AG10803 (cell line): ENCODE results near the gene TBC1D14.
A peak's percentile ranks its signal among the peaks of the same experiment; 100 is the strongest.

Experiments
- DNase-seq: peaks from one replicate; pipeline ENCODE4 v3.0.0; 2010; ENCODE audit warnings: low read depth
- H3K4me3 ChIP-seq: 2 replicates; pipeline ENCODE4 v1.5.1; 2011; ENCODE audit warnings: mild to moderate bottlenecking, low read length, control low read depth
- TF ChIP-seq, protein P1 (sequence below): conservative IDR thresholded peaks from 2 replicates; pipeline ENCODE4 v1.5.1; 2011; ENCODE audit warnings: mild to moderate bottlenecking, low read length, control low read depth, inconsistent platforms

Gene TBC1D14

DNA sequence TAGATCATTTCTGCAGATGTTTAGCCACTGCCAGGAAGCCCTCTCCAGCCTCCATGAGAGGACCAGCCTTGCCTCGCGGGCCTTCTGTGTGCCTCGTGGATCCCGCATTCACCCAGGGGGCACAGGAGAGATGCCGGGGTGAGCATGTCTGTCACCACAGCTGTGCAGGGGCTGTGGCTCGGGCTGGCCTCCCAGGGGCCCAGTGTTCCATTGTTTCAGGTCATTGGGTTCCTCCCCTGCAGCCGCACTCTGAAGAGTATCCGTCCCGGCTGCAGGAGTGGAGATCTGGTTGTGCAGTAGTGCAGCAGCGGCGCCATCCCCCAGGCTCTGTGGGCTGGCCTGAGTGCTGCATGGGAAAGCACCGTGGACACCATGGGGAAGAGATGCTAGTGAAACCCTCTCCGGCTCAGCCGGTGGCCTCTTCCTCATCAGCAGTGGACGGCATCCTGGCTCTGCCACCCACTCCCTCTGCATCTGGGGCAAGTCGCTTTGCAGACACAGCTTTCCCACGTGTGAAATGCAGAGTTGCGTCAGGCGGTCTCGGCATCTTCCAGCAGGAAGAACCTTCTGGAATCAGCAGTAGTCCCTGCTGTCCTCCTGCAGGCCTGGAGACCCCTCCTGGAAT is 29.1 kb downstream of the TBC1D14 start:
- TF ChIP-seq, protein P1, sequence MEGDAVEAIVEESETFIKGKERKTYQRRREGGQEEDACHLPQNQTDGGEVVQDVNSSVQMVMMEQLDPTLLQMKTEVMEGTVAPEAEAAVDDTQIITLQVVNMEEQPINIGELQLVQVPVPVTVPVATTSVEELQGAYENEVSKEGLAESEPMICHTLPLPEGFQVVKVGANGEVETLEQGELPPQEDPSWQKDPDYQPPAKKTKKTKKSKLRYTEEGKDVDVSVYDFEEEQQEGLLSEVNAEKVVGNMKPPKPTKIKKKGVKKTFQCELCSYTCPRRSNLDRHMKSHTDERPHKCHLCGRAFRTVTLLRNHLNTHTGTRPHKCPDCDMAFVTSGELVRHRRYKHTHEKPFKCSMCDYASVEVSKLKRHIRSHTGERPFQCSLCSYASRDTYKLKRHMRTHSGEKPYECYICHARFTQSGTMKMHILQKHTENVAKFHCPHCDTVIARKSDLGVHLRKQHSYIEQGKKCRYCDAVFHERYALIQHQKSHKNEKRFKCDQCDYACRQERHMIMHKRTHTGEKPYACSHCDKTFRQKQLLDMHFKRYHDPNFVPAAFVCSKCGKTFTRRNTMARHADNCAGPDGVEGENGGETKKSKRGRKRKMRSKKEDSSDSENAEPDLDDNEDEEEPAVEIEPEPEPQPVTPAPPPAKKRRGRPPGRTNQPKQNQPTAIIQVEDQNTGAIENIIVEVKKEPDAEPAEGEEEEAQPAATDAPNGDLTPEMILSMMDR, result no peak
- no peak for DNase-seq
- H3K4me3 ChIP-seq, result no peak overlapping the region

DNA sequence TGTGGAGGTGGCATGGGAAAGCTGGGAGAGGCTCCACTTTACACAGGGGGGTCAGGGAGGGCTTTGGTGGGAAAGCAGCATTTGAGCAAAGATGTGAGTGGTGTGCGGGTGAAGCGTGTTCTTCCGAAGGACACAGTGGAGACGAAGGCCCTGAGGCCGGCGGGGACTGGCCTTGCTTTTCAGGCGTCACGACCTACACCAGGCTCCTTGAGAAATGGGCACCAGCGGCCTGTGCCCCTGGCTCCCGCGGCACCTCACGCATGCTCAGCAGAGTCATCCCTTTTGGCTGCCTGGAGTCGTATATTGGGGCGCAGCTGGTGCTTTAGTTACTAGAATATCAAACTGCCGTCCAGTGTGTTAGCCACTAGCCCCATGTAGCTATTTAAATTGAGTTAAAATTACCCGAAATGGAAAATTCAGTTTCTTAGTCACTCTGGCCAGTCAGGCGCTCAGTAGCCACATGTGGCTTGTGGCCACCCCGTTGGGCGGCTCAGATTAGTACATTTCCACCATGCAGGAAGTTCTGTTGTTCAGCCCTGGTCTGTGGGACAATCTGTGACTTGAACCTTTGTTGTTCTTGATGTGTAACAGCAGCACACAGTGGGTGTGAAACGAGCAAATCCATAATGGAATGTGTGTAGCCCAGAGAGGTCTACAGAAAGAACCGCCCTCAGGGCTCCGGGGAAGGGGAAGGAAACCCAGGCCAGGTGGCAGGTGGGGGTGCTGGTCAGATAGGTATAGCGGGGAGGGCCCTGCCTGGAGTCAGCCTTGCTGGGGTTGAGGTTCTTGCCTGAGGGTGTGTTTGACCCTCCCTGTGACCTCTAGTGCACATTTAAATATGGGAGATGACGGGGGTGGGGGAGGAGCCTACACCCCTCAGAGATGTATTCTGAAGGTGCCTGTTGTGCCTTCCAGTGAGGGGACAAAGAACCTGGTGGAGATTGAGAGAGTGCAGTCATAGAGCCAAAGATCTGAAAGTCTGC is 30.4 kb downstream of the TBC1D14 start:
- DNase-seq, result no peak
- TF ChIP-seq, protein P1, result no peak
- no peak overlapping the region for H3K4me3 ChIP-seq

DNA sequence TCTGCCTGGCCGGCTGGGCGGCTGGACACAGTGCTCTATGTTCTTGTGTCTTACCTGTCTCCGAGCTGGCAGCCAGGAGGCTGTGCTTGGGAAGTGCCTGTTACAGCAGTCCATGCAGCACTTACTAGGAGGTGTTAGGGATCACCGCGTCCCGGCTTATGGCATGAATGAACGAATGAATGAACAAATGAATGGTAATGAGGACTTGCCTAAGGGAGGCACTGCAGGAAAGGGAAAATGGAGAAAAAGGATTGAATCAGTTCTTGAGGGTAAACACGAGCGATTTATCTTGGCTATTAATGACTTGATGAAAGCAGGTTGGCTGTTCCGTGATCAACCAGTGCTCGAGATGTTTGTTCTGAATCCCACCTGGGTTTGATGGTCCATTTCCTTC is 31.1 kb downstream of the TBC1D14 start:
- no peak overlapping the region for H3K4me3 ChIP-seq
- TF ChIP-seq, protein P1, result no peak
- DNase-seq, result no peak

DNA sequence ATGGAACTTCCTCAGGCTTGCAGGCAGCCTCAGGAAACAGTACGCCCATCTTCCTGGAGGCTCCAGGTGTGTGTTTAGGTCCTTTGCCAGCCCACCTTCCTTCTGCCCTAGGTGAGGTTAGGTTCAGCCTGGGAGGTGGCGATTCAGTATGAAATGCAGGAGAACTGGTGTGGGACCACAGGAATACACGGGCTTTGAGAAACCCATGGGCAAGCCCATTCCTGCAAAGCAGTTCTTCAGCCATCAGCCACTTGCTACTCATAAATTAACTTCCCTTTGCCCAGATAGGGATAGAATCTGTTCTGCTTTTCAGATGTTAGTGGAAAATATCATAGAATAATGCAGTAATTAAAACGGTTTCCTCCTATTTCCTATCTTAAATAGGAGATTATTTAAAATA is 32.2 kb downstream of the TBC1D14 start:
- TF ChIP-seq, protein P1, result no peak
- H3K4me3 ChIP-seq, result peak overlapping the region; percentile 5; the same call in 1 of the 2 replicates
- no peak for DNase-seq

DNA sequence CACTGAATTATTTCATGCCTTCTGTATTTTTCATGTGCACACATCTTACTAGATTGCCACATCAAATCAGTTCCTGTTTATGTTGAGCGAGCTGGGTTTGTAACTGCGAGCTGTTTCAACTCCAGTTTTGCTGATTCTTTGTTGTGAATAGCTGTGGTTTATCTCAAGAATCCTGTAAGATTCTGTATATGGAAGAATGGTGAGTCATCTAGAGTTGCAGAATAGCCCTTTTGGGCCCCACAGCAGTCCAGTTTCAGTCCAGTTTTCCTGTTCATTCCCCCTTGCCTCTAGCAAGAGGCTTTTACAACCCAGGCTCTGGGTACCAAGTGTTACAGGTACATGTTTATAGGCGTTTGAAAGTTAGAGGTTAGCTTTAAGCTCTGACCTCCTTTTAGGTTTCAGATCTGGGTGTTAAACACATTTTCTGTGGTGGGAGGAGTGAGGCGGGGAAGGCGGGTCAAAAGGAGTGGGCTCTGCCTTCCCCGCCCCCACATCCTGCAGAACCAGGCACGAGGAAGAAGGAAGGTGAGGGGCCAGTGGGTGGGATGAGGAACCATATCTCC is 32.7 kb downstream of the TBC1D14 start:
- H3K4me3 ChIP-seq, result peak overlapping the region; percentile 12
- TF ChIP-seq, protein P1, result no peak
- peak; percentile 97 for DNase-seq

DNA sequence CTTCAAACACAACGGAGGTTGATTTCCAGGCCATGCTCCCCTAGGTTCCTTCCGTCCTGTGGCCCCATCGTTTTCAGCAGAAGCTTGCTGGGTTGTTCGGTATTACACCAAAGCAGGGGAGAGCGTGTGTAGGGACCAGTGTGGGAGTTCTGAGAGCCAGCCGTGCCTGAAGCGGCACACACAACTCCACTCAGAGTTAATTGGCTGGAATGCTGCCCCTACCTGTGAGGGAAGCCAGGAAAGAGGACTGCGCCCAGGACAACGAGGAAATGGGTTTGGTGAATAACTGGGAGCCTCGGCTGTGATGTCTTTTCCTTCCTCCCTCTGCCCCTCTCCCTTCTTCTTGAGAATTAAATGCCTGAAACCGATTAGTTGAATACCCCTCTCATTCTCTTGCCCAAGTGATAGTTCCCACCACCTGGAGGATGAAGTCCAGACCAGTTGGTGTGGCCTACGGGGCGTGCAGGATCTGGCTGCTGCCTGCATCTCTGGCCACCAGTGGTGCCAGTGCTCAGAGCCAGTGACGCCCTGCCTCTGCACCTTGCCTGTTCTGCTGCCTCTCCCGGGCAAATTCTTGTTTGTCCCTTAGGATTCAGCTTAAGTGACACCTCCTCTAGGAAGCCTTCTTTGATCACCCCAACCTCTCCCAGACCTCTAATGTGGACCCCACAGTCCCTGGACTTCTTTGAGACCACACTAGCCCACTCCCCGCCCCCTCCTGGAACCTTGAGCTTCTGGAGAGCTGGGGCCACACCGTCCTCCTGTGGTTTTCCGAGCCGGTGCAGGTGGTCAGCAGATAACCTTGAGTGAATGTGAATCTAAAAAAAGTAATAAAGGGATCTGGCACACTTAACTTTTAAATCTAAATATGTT is 33.6 kb downstream of the TBC1D14 start:
- no peak for DNase-seq
- TF ChIP-seq, protein P1, result no peak
- H3K4me3 ChIP-seq, result no peak overlapping the region
